Keratinocyte (primary cell): ENCODE data around the gene SVOPL. TPM values are rescaled to one million over a fixed set of nuclear protein-coding genes. Genes with fewer than 3 reads are reported as not detected.

ENCODE experiments used
- DNase-seq: peaks from one replicate; pipeline ENCODE4 v3.0.0-alpha.2; 2011; ENCODE audit warnings: low read depth, missing footprints, low spot score
- FAIRE-seq: peaks from 2 replicates; lab custom pipeline; 2011; peaks lifted over from hg19 to GRCh38; lab: Jason Lieb, UNC
- H2AFZ ChIP-seq: 2 replicates; pipeline ENCODE4 v1.6.0; 2012; ENCODE audit warnings: low read length, control low read depth, inconsistent platforms; ENCODE audit not compliant: control insufficient read depth
- H3K27ac ChIP-seq: 2 replicates; pipeline ENCODE4 v1.5.1; 2011; ENCODE audit warnings: low read length; ENCODE audit not compliant: control insufficient read depth, insufficient read depth
- H3K27me3 ChIP-seq: 3 replicates; pipeline ENCODE4 v1.6.0; 2011; ENCODE audit warnings: low read length; ENCODE audit not compliant: control insufficient read depth, insufficient read depth; ENCODE audit errors: extremely low read depth
- H3K36me3 ChIP-seq, 2 experiments: 2 replicates in 1 of 2; 3 replicates in 1 of 2; pipeline ENCODE4 v1.5.1; 2011; ENCODE audit warnings: low read length in 2 of 2, mild to moderate bottlenecking in 1 of 2; ENCODE audit not compliant: control insufficient read depth in 2 of 2, insufficient read depth in 2 of 2; ENCODE audit errors: extremely low read depth in 1 of 2
- H3K4me1 ChIP-seq: 3 replicates; pipeline ENCODE4 v1.5.1; 2011; ENCODE audit warnings: low read length; ENCODE audit not compliant: control insufficient read depth, insufficient read depth; ENCODE audit errors: extremely low read depth
- H3K4me2 ChIP-seq: 3 replicates; pipeline ENCODE4 v1.6.0; 2011; ENCODE audit warnings: low read depth, low read length; ENCODE audit not compliant: control insufficient read depth, insufficient read depth; ENCODE audit errors: extremely low read depth
- H3K4me3 ChIP-seq, 3 experiments: fragments of 200-600 bp in 1 of 3; sonication (generic) in 1 of 3; 2 replicates in 2 of 3; 3 replicates in 1 of 3; pipeline ENCODE4 v1.5.1; 2011 to 2016; ENCODE audit warnings: low read length in 3 of 3, mild to moderate bottlenecking in 3 of 3, control low read depth in 2 of 3, inconsistent platforms in 1 of 3, low read depth in 1 of 3, mixed read lengths in 1 of 3, mixed run types in 1 of 3, moderate library complexity in 1 of 3; ENCODE audit not compliant: control insufficient read depth in 2 of 3, insufficient read depth in 2 of 3; ENCODE audit errors: extremely low read depth in 1 of 3
- H3K79me2 ChIP-seq: 2 replicates; pipeline ENCODE4 v1.6.0; 2012; ENCODE audit warnings: low read length; ENCODE audit not compliant: control insufficient read depth, insufficient read depth
- H3K9ac ChIP-seq: 3 replicates; pipeline ENCODE4 v1.6.0; 2011; ENCODE audit warnings: low read length; ENCODE audit not compliant: control insufficient read depth, insufficient read depth; ENCODE audit errors: extremely low read depth
- H3K9me1 ChIP-seq: 3 replicates; pipeline ENCODE4 v1.6.0; 2011; ENCODE audit warnings: low read length; ENCODE audit not compliant: control insufficient read depth, insufficient read depth; ENCODE audit errors: extremely low read depth
- H3K9me3 ChIP-seq: 2 replicates; pipeline ENCODE4 v1.5.1; 2012; ENCODE audit warnings: low read depth, low read length; ENCODE audit not compliant: control insufficient read depth
- H4K20me1 ChIP-seq: 3 replicates; pipeline ENCODE4 v1.6.0; 2011; ENCODE audit warnings: low read length; ENCODE audit not compliant: control insufficient read depth, insufficient read depth; ENCODE audit errors: extremely low read depth
- EZH2 ChIP-seq: IDR thresholded peaks from one replicate; pipeline ENCODE4 v1.6.1; 2012; ENCODE audit warnings: inconsistent platforms, mild to moderate bottlenecking, low read length, moderate library complexity
- dilution Hi-C: fragments of 300-500 bp; cut with MboI; formaldehyde crosslinking; loops from one replicate; pipeline ENCODE4 v1.7.0; 2020; ENCODE audit warnings: low sequenced_read_pairs; ENCODE audit not compliant: extremely low pct_ligation_motif_present
- polyA plus RNA-seq, 5 experiments: library from polyadenylated mRNA; depleted of rRNA in 3 of 5; stranded (reverse) in 3 of 5; stranded (forward) in 1 of 5; unstranded in 1 of 5; fragments of >200 nt; gene quantifications; 1 replicate in 1 of 5; 2 replicates in 3 of 5; 3 replicates in 1 of 5; pipeline versions ENCODE4 v1.2.1 to v1.2.3, GENCODE V29; 2011 to 2012; ENCODE audit warnings: missing spikeins in 2 of 5, low read depth in 1 of 5, low replicate concordance in 1 of 5
- TF ChIP-seq, protein P1 (sequence below), 3 experiments: IDR thresholded peaks in 1 of 3; conservative IDR thresholded peaks in 1 of 3; optimal IDR thresholded peaks in 1 of 3; 2 replicates in 2 of 3; 3 replicates in 1 of 3; pipeline versions ENCODE3 to v1.5.1; 2011; ENCODE audit warnings: low read length in 3 of 3, mild to moderate bottlenecking in 3 of 3, moderate library complexity in 2 of 3, control low read depth in 1 of 3, inconsistent platforms in 1 of 3; ENCODE audit not compliant: insufficient read depth in 2 of 3; ENCODE audit errors: extremely low read depth in 1 of 3

The SVOPL gene
- polyA plus RNA-seq, 1 donor (not counting 4 experiments of a cell fraction or from before 2014, with no cell fraction given), result not detected

DNA sequence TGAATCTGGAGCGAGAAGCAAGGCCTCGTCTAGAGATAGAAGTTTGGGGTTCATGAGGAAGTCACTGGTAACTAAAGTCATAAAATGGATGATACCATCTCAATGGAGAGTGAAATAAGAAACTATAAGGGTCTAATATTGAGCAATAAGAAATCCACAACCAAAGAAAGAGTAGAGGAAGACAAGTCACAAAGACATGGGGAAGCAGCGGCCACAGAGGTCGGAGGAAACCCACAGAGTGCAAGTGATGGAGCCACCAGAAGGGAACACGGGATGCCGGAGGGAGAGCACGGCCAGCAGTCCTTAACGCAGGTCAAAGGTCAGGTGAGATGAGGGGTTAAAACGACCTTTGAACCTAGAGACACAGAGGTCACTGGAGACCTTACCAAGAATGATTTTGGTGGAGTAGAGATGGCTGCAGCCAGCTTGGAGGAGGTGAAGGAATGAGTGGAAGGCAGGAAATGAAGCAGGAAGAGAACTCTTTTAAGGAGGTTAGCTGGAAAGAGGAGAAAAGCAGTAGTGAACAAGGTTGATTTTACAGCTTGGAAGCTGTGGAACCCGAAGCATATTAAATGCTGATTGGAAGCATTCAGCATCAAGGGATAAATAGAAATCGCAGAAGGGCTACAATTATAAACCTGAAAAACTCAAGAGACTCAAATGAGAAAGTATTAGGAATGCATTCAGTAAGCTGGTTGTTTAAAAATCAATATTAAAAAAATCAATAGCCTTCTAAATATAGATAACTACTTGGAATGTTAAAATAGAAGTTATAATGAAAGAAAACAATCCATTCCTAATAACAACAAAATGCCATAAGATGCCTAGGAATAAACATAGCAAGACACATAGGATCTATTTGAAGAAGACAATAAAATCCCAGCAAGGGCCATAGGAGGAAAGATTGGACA, 93.7 kb downstream of the SVOPL start:
- no peaks in the 10 kb centered on the region for H3K9me1 ChIP-seq
- H3K4me3 ChIP-seq, result no peak overlapping the region
- no peak for TF ChIP-seq EZH2
- TF ChIP-seq, protein P1, sequence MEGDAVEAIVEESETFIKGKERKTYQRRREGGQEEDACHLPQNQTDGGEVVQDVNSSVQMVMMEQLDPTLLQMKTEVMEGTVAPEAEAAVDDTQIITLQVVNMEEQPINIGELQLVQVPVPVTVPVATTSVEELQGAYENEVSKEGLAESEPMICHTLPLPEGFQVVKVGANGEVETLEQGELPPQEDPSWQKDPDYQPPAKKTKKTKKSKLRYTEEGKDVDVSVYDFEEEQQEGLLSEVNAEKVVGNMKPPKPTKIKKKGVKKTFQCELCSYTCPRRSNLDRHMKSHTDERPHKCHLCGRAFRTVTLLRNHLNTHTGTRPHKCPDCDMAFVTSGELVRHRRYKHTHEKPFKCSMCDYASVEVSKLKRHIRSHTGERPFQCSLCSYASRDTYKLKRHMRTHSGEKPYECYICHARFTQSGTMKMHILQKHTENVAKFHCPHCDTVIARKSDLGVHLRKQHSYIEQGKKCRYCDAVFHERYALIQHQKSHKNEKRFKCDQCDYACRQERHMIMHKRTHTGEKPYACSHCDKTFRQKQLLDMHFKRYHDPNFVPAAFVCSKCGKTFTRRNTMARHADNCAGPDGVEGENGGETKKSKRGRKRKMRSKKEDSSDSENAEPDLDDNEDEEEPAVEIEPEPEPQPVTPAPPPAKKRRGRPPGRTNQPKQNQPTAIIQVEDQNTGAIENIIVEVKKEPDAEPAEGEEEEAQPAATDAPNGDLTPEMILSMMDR (optimal IDR thresholded peaks at IDR 0.05 in 1 of 3, IDR thresholded peaks at IDR 0.05 in 1 of 3, conservative IDR thresholded peaks at IDR 0.05 in 1 of 3; ENCODE audit: extremely low read depth in 1 of 3, insufficient read depth in 2 of 3, low read length in 3 of 3), result no peak
- H2AFZ ChIP-seq, result no peak overlapping the region
- no peak for DNase-seq
- H3K4me1 ChIP-seq, result no peaks in the 10 kb centered on the region
- H3K27me3 ChIP-seq, result no peaks in the 10 kb centered on the region
- no peaks in the 10 kb centered on the region for H3K36me3 ChIP-seq
- FAIRE-seq, result no peak
- H3K27ac ChIP-seq, result no peak overlapping the region
- H3K9ac ChIP-seq, result no peak overlapping the region
- no peaks in the 10 kb centered on the region for H4K20me1 ChIP-seq
- no peaks in the 10 kb centered on the region for H3K79me2 ChIP-seq
- no peak overlapping the region for H3K4me2 ChIP-seq
- dilution Hi-C loops, result no loop called here
- H3K9me3 ChIP-seq, result no peaks in the 10 kb centered on the region

DNA sequence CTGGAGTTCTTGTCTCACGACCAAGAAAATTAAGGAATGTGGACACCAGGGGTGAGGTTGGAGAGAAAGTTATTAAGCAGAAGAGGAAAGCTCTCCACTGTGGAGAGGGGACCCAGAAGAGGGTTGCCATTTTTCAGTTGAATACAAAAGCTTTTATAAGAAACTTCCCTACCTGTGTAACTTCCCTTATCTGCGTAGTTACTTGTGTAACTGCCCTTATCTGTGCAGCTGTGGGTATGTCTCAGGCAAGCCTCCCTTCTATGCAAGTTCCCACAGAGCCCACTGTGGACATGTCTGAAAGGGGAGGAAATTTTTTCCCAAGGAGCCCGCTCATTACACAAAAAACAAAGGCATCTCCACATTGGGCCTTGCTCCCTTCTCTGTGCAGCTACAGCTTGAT, 94.9 kb downstream of the SVOPL start:
- Histone ChIP-seq H4K20me1 (no peaks in the 10 kb centered on the region), H3K4me2 (no peak overlapping the region), H3K4me3 (no peak overlapping the region), H3K36me3 (no peaks in the 10 kb centered on the region), H3K4me1 (no peaks in the 10 kb centered on the region), H3K79me2 (no peaks in the 10 kb centered on the region), H3K9ac (no peak overlapping the region), H3K27ac (no peak overlapping the region), H3K9me3 (no peaks in the 10 kb centered on the region), H2AFZ (no peak overlapping the region), H3K27me3 (no peaks in the 10 kb centered on the region), H3K9me1 (no peaks in the 10 kb centered on the region)
- dilution Hi-C loops, result no loop called here
- TF ChIP-seq, protein P1 (optimal IDR thresholded peaks at IDR 0.05 in 1 of 3, IDR thresholded peaks at IDR 0.05 in 1 of 3, conservative IDR thresholded peaks at IDR 0.05 in 1 of 3; ENCODE audit: extremely low read depth in 1 of 3, insufficient read depth in 2 of 3, low read length in 3 of 3), result no peak
- no peak for TF ChIP-seq EZH2
- FAIRE-seq (no peak), DNase-seq (no peak)
